Breast epithelium (tissue), 3 donors: ENCODE results near the gene TMEM161B.

Experiments
- CTCF ChIP-seq, 3 donors: fragments of 450-650 bp; IDR thresholded peaks; one replicate each; pipeline ENCODE4 v1.5.1; 2016 to 2017; ENCODE audit warnings: antibody characterized with exemption in 3 of 3, mild to moderate bottlenecking in 3 of 3, moderate library complexity in 3 of 3
- POLR2A ChIP-seq: fragments of 450-650 bp; IDR thresholded peaks from one replicate; pipeline ENCODE4 v1.6.1; 2016; ENCODE audit warnings: antibody characterized with exemption, mild to moderate bottlenecking, moderate library complexity
- POLR2AphosphoS5 ChIP-seq, 3 donors: sonication (generic); formaldehyde crosslinking; IDR thresholded peaks; one replicate each; pipeline ENCODE4 v1.6.1; 2017; ENCODE audit warnings: antibody characterized with exemption in 3 of 3

GRCh38 chr5:88304356-88304755, 35.7 kb upstream of the TMEM161B start:
- TF ChIP-seq CTCF (IDR thresholded peaks at IDR 0.05) (no peak), POLR2A (no peak), POLR2AphosphoS5 (IDR thresholded peaks at IDR 0.05) (no peak)
